Measurements from ENCODE around the gene LRRK1. TPM values are rescaled to one million over a fixed set of nuclear protein-coding genes. Genes with fewer than 3 reads are reported as not detected.

Gene LRRK1
- total RNA-seq, 1 experiment from 2014 or later = 1.0 TPM

- no peak for DNase-seq (ENCODE audit: low read depth, low spot score)
- in situ Hi-C loops (cut with HindIII; ENCODE audit: low pct_unique_long_range_greater_than_20kb, low sequenced_read_pairs) = no loop called here
Measured at GRCh38 chr15:101049856-101050622, 130.9 kb downstream of the LRRK1 start.

DNA sequence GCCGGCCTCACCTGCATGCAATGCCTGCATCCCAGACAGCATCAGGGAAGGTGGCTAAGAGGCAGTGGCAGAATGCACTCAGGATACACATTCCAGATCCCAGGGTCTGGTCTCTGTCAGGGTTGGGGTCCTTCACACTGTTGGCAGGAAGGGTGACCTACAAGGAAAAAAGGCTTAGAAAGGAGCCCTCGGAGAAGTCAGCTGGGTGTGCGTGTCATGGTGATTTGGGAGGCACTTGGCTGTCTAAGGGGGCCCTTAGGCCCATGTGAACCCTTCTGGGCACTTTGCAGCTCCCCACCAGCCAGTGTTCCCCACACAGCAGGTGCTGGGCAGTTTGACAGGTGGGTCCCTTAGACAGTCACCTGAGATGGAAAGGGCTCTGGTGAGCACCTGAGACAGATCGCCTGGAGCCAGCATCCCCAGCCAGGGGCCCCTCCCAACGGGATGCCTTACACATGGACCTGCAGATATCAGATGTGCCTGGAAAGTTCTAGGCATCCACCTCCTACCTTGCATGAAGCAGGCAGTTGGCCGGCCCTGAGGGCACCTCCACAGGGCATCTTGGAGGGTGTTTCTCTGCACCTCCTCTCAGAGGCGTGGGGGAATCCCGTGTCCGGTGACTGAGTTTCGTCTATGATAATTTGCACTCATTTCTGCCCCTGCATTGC lies 131.6 kb downstream of the LRRK1 start:
- in situ Hi-C loops (cut with HindIII; ENCODE audit: low pct_unique_long_range_greater_than_20kb, low sequenced_read_pairs) = no loop called here
- DNase-seq (ENCODE audit: low read depth, low spot score) = no peak

DNA sequence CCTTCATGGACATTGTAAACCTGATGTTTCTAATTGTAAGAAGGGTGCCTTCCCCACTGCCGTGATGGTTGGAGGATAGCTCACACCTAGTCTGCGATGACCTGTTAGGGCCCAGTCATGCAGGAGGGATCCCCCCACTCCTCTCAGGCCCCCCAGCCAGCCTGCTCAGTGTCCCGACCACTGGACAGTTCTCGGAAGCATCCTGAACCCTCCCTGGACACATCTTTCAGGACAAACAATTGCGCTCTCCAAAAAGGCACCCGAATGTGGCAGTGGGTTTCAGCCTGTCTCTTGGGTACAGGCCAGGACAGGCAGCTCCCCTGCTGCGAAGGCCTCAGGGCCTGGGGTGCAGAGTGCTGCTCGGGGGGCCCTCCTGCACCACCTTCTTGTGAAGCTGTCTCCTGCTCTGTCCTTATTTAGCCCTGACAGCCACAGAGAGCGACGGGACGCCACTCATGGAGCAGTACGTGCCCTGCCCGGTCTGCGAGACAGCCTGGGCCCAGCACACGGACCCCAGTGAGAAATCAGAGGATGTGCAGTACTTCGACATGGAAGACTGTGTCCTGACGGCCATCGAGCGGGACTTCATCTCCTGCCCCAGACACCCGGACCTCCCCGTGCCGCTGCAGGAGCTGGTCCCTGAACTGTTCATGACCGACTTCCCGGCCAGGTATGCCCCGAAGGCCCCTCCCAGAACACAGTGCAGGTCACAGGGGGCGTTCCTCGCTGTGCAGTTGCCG lies 132.3 kb downstream of the LRRK1 start:
- no peak for DNase-seq (ENCODE audit: low read depth, low spot score)
- in situ Hi-C loops (cut with HindIII; ENCODE audit: low pct_unique_long_range_greater_than_20kb, low sequenced_read_pairs) = no loop called here

- no peak for DNase-seq (ENCODE audit: low read depth, low spot score)
- in situ Hi-C loops (cut with HindIII; ENCODE audit: low pct_unique_long_range_greater_than_20kb, low sequenced_read_pairs) = no loop called here
Measured at GRCh38 chr15:101052031-101052620, 133.0 kb downstream of the LRRK1 start.

- in situ Hi-C loops (cut with HindIII; ENCODE audit: low pct_unique_long_range_greater_than_20kb, low sequenced_read_pairs) = no loop called here
- no peak for DNase-seq (ENCODE audit: low read depth, low spot score)
Measured at GRCh38 chr15:101052681-101053121, 133.5 kb downstream of the LRRK1 start.

- in situ Hi-C loops (cut with HindIII; ENCODE audit: low pct_unique_long_range_greater_than_20kb, low sequenced_read_pairs) = no loop called here
- DNase-seq (ENCODE audit: low read depth, low spot score) = no peak
Measured at GRCh38 chr15:101053261-101053660, 134.1 kb downstream of the LRRK1 start.

- DNase-seq (ENCODE audit: low read depth, low spot score) = no peak
- in situ Hi-C loops (cut with HindIII; ENCODE audit: low pct_unique_long_range_greater_than_20kb, low sequenced_read_pairs) = no loop called here
Measured at GRCh38 chr15:101054116-101054515, 135.0 kb downstream of the LRRK1 start.

GRCh38 chr15:101054991-101055390 lies 135.8 kb downstream of the LRRK1 start:
- no peak for DNase-seq (ENCODE audit: low read depth, low spot score)
- in situ Hi-C loops (cut with HindIII; ENCODE audit: low pct_unique_long_range_greater_than_20kb, low sequenced_read_pairs) = no loop called here

GRCh38 chr15:101055411-101055810 lies 136.3 kb downstream of the LRRK1 start:
- no peak for DNase-seq (ENCODE audit: low read depth, low spot score)
- in situ Hi-C loops (cut with HindIII; ENCODE audit: low pct_unique_long_range_greater_than_20kb, low sequenced_read_pairs) = no loop called here

- no peak for DNase-seq (ENCODE audit: low read depth, low spot score)
- in situ Hi-C loops (cut with HindIII; ENCODE audit: low pct_unique_long_range_greater_than_20kb, low sequenced_read_pairs) = no loop called here
Measured at GRCh38 chr15:101056366-101057334, 137.5 kb downstream of the LRRK1 start.

GRCh38 chr15:101057841-101058407 lies 138.8 kb downstream of the LRRK1 start:
- DNase-seq (ENCODE audit: low read depth, low spot score) = no peak
- in situ Hi-C loops (cut with HindIII; ENCODE audit: low pct_unique_long_range_greater_than_20kb, low sequenced_read_pairs) = no loop called here

GRCh38 chr15:101058735-101059134 lies 139.6 kb downstream of the LRRK1 start:
- in situ Hi-C loops (cut with HindIII; ENCODE audit: low pct_unique_long_range_greater_than_20kb, low sequenced_read_pairs) = no loop called here
- DNase-seq (ENCODE audit: low read depth, low spot score) = no peak

DNA sequence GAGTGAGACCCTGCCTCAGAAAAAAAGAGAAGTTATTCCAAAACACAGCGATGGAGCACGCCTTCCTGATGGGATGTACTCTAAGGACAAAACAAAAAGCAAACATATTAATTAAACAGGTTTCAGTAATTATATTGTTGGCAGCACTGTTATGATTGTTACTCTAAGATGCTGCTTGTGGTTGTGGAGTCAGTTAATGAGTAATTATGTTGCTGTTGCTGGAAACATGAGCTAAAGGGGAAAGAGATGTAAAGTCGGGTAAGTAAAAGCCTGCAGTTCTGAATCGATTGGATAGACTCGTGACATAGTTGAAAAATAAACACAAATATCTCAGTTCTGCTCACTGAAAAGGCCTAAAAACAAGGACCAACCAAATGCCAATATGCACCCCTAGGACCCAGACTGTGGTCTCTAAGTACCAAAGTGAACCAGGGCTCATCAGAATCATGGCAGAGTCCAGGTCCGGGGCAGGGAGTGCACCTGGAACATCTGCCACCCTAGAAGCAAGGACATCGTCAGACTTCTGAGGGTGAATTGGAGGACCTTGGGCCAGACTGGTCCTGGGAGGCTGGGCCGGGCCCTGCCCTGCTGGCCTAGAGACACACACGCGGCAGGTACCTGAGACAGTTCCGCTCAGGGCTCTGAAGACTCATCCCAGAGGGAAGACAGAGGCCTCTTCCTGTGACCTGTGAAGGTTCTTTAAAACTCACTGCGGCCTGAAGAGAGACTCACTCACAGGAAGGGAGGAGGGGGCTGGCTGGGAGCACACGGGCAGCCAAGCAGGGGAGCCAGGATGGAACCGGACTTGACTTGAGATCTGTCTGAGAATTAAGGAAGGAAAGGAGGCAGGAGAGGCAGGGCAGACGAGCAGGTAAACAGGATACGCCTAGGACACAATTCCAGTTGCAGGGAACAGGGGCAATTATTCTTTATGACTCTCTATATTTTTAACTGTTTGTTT lies 140.5 kb downstream of the LRRK1 start:
- in situ Hi-C loops (cut with HindIII; ENCODE audit: low pct_unique_long_range_greater_than_20kb, low sequenced_read_pairs) = no loop called here
- DNase-seq (ENCODE audit: low read depth, low spot score) = no peak

GRCh38 chr15:101060576-101061551 lies 141.7 kb downstream of the LRRK1 start:
- in situ Hi-C loops (cut with HindIII; ENCODE audit: low pct_unique_long_range_greater_than_20kb, low sequenced_read_pairs) = no loop called here

DNA sequence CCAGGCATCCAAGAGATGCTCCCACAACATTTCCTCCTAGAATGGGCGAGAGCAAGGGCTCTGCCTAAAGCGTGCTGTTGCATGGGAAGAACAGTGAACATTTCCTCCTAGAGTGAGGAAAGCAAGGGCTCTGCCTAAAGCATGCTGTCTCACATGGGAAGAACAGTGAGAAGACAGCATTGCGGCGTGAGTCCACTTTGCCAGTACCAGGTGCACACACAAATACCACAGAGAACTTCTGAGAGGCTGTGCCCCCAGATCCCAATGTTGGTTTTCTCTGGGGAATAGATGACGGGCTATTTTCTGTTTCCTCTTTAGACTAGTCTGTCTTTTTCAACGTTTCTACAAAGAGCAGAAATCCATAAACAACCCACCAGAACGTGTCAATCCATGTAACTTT lies 142.9 kb downstream of the LRRK1 start:
- in situ Hi-C loops (cut with HindIII; ENCODE audit: low pct_unique_long_range_greater_than_20kb, low sequenced_read_pairs) = no loop called here
- no peak for DNase-seq (ENCODE audit: low read depth, low spot score)

More at GRCh38 chr15:101060576-101061551, 141.7 kb downstream of the LRRK1 start:
- DNase-seq (ENCODE audit: low read depth, low spot score) = no peak
